WI38 (cell line): Measurements from ENCODE around the gene ANAPC2.

Experiments used
- H3K4me3 ChIP-seq: 2 replicates; pipeline ENCODE4 v1.5.1; 2011; ENCODE audit warnings: low read depth, mild to moderate bottlenecking, control low read depth, low read length
- CTCF ChIP-seq: IDR thresholded peaks from 2 replicates; pipeline ENCODE4 v1.5.1; 2012; ENCODE audit warnings: low read depth, mild to moderate bottlenecking, control low read depth, low read length

ANAPC2 gene

GRCh38 chr9:137147091-137147792, 41.1 kb downstream of the ANAPC2 start:
- no peak overlapping the region for H3K4me3 ChIP-seq
- TF ChIP-seq CTCF, result no peak

- TF ChIP-seq CTCF, result no peak
- no peak overlapping the region for H3K4me3 ChIP-seq
Observed at GRCh38 chr9:137146527-137146918, 41.8 kb downstream of the ANAPC2 start.

- TF ChIP-seq CTCF, result no peak
Observed at GRCh38 chr9:137145731-137146526, 42.4 kb downstream of the ANAPC2 start.

GRCh38 chr9:137143459-137143858, 44.9 kb downstream of the ANAPC2 start:
- TF ChIP-seq CTCF, result no peak

More at GRCh38 chr9:137145731-137146526, 42.4 kb downstream of the ANAPC2 start:
- no peak overlapping the region for H3K4me3 ChIP-seq

GRCh38 chr9:137141976-137142936, 46.1 kb downstream of the ANAPC2 start:
- H3K4me3 ChIP-seq, result no peak overlapping the region
- no peak for TF ChIP-seq CTCF

More at GRCh38 chr9:137143459-137143858, 44.9 kb downstream of the ANAPC2 start:
- H3K4me3 ChIP-seq, result no peak overlapping the region

GRCh38 chr9:137141050-137141810, 47.1 kb downstream of the ANAPC2 start:
- H3K4me3 ChIP-seq, result no peak overlapping the region
- no peak for TF ChIP-seq CTCF
